Measurements from ENCODE around the gene SLC9A4. TPM values are rescaled to one million over a fixed set of nuclear protein-coding genes. Genes with fewer than 3 reads are reported as not detected.

Gene SLC9A4
- total and polyA plus RNA-seq, 9 of the 15 experiments (the other 6 are each of a cell fraction or from before 2014, with no cell fraction given) = 0.04 to 0.15 (median 0.04) TPM; not detected in 5

- TF ChIP-seq DEAF1 (CRISPR knock-in tag; IDR thresholded peaks at IDR 0.05) (peak; percentile 74), RB1 (IDR thresholded peaks at IDR 0.05; ENCODE audit: low read depth) (peak; percentile 17; the same call in 1 of the 2 replicates), RAD21 (CRISPR knock-in tag; conservative IDR thresholded peaks at IDR 0.05 in 1 of 2, IDR thresholded peaks at IDR 0.05 in 1 of 2) (peak; percentile 73 to 89), ZNF217 (CRISPR knock-in tag; IDR thresholded peaks at IDR 0.05) (no peak), ARID2 (IDR thresholded peaks at IDR 0.05) (peak; percentile 58; the same call in 1 of the 2 replicates), REST (IDR thresholded peaks at IDR 0.05; ENCODE audit: borderline replicate concordance) (peak; percentile 86), REST (CRISPR knock-in tag; IDR thresholded peaks at IDR 0.05; ENCODE audit: low read depth) (no peak), CTCF (IDR thresholded peaks at IDR 0.05 in 2 of 3, conservative IDR thresholded peaks at IDR 0.05 in 1 of 3; ENCODE audit: insufficient read depth in 2 of 3, low read depth in 1 of 3, low read length in 3 of 3) (peak; percentile 75 to 91 (median 84)), POLR3A (IDR thresholded peaks at IDR 0.05; ENCODE audit: borderline replicate concordance, extremely low read depth, insufficient read depth, insufficient read length) (no peak), TFAP4 (CRISPR knock-in tag; IDR thresholded peaks at IDR 0.05; ENCODE audit: borderline replicate concordance) (no peak), HDAC8 (tag; IDR thresholded peaks at IDR 0.05) (no peak), SMC3 (conservative IDR thresholded peaks at IDR 0.05; ENCODE audit: insufficient read depth, low read depth, low read length) (peak; percentile 68)
Measured at GRCh38 chr2:102520009-102520408, 47.0 kb downstream of the SLC9A4 start (continued).

All from K562 (cell line).